G401 (cell line): ENCODE results near the gene PODXL2. TPM values are rescaled to one million over a fixed set of nuclear protein-coding genes. Genes with fewer than 3 reads are reported as not detected.
A peak's percentile ranks its signal among the peaks of the same experiment; 100 is the strongest.
"Not testable (repeated sequence)": the region's sequence is repeated elsewhere in the genome, so short reads cannot be mapped to it uniquely, and the experiment has no call there.

ENCODE experiments used
- DNase-seq: peaks from one replicate; pipeline ENCODE4 v3.0.0-alpha.2; 2015; ENCODE audit warnings: low spot score
- in situ Hi-C: cut with HindIII; loops from 2 replicates; pipeline ENCODE4 v1.10.0; 2016; ENCODE audit warnings: low sequenced_read_pairs, mixed read lengths
- total RNA-seq: library from RNA; depleted of rRNA; stranded (reverse); fragments of >200 nt; shearing (Covaris generic); gene quantifications from 2 replicates; pipeline ENCODE4 v1.2.3, GENCODE V29; 2014

The PODXL2 gene
- total RNA-seq, 1 experiment from 2014 or later, result 66.7 TPM

DNA sequence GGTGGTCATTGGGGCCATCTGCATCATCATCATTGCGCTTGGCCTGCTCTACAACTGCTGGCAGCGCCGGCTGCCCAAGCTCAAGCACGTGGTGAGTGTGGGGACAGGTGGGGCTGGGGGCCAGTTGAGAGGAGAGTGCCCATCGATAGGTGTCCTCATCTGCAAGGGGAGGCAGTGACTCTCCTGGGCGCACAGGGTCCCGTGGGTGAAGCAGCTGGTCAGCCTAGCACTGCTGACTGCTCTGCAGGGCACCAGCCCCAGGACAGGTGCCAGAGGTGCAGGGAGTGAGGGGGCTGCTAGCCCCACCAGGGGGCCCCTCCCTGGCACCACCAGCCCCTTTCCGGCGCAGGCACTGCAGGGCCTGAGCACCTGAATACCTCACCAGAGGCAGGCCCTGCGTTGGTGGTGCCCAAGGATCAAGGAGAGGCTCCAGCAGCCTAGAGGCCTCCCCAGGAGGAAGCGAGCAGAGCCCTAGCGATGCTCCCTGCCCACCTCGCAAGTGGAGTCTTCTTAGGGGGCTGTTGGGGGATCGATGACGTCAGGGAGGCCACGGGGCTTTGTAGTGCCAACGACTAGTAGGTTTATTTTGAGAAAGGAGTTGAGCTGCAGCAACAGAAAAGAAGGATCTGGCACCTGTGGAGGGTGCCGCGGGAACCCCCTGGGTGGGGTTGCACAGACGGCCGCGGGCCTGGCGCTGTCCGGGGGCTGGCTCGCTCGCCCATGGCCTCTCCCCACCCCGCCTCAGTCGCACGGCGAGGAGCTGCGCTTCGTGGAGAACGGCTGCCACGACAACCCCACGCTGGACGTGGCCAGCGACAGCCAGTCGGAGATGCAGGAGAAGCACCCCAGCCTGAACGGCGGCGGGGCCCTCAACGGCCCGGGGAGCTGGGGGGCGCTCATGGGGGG lies 42.8 kb downstream of the PODXL2 start:
- in situ Hi-C loops, result no loop called here
- no peak for DNase-seq

DNA sequence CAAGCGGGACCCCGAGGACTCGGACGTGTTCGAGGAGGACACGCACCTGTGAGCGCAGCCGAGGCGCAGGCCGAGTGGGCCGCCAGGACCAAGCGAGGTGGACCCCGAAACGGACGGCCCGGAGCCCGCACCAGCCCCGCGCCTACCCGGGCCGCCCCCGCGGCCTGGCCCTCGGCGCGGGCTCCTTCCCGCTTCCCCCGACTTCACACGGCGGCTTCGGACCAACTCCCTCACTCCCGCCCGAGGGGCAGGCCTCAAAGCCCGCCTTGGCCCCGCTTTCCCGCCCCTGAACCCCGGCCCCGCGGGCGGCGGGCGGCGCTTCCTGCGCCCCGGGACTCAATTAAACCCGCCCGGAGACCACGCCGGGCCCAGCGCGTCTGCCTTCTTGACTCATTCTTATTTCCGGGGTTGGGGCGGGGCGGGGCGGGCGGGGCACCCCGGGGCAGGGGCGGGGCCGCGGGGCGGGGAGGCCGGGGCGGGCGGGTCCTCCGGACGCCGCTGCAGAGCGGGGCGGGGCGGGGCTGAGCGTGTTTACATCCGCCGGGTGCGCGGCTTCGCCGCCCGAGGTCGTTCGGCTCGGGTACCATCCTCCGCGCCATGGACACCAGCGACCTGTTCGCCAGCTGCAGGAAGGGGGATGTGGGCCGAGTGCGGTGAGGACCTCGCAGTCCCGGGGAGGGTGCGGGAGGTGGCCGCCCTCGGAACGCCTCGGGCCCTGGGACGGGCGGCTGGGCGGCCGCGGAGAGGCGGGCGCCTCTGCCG lies 43.6 kb downstream of the PODXL2 start, which contains the start of gene ABTB1:
TSS of gene ABTB1 (plus strand) at position 524 of the 762 bp plus-strand sequence. CDS start at position 598, 74 bp downstream.
- DNase-seq, result peak; percentile 82
- in situ Hi-C loops, result no loop called here

DNA sequence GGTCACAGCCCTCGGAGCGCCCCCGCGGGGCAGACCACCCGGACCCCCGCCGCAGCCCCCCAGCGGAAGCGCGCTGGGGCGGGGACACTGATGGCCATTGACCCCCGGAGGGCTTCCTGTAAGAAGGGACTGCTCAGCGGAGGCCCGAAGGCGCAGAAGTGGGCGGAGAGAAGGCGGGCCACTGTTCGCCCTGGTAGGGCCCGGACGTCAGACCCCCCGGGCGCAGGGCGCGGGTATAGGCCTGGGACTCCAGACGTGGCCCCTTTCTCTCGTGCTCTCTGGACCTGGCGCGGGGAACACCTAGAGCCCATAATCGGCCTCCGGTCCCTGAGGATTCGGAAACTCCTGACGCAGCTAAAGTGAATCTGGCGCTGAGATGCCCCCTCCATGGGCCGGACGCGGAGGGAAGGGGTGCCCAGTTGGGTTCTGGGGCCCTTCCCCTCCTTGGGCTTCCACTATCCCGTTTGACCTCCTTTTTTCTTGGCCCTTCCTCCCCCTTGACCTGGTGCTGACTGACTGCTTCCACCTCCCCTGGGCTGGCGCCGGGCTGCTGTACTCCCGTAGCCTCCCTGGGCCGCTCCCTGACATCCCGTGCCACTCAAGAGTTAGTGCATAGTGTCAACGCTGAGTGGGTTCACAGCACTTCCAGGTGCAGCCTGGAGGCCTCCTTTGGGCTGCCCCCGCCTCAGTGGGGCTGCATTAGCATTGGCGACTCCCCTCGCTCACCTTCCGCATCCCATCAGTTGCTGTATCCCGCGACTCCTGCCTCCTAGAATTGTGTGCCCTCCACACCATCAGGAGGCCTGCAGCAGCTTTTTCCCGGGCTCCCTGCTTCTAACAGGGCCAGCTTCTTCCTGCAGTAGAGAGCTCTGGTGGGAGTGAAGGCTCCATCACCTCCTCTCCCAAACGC lies 44.5 kb downstream of the PODXL2 start:
- in situ Hi-C loops, result no loop called here
- DNase-seq, result peak; percentile 65

DNA sequence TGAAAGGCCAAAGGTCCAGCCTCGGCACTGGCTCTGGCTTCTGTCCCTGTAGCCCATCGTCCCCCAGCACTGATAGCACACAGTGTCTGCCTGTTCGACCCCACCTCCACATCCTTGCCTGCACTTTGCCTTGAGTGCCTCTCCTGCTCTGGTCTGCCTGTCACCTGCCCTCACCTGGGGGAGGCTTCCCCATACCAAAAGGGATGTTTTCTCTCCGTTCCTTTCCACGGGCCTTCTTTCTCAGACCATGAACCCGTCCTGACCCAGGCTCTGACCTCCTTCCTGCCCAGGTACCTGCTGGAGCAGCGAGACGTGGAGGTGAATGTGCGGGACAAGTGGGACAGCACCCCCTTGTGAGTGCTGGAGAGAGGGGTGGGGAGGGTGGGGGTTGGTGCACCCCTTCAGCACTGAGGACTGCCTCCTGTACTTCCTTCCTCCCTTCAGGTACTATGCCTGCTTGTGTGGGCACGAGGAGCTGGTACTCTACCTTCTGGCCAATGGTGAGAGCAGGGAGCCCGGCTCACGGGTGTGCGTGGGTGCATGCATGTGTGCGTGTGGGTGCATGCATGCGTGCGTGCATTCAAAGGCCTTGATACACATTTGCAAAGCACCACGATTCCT lies 45.2 kb downstream of the PODXL2 start:
- in situ Hi-C loops, result no loop called here

DNA sequence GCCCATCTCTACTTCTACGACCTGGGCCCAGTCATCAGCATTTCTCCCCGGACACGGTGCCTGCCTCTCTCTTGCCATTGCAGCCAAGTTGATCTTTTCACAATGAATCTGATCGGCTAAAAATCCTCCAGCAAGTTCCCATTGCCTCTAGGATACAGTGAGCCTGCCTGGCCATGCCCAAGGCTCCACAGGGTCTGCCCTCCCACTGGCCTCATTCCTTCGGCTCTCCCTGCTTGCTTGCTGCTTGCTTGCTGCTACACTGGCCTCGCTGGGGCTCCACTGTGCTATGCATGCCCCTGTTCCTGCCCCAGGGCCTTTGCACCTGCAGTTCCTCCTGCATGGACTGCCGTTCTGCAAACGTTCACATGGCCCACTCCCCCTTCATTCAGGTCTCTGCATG lies 45.8 kb downstream of the PODXL2 start:
- in situ Hi-C loops, result no loop called here
- no peak for DNase-seq

More for the DNA sequence above, 45.2 kb downstream of the PODXL2 start:
- no peak for DNase-seq

DNA sequence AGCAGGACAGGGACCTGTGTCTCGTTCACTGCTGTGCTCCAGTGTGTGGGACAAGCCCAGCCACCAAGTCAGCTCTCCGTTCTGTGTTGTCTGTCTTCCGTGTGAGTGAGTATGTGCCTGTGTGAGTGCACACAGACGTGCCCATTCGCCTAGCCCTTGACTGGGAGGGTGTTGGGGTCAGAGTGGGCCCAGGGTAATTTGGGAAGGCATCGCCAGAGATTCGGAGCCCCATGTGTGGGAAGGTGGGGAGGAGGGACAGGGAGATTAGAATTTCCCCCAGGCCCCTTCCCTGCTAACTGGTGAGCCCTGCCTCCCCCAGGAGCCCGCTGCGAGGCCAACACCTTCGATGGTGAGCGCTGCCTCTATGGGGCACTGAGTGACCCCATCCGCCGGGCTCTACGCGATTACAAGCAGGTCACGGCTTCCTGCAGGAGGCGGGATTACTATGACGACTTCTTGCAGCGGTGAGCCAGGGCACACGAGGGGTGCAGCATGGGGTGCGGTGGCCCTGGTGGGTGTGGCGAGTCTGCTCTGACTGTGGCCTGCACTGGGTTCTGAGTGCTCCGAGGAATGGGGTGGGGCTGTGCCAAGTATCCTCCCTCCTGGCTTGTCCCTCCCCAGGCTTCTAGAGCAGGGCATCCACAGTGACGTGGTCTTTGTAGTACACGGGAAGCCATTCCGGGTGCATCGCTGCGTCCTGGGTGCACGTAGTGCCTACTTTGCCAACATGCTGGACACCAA lies 46.8 kb downstream of the PODXL2 start:
- in situ Hi-C loops, result no loop called here
- DNase-seq, result no peak

DNA sequence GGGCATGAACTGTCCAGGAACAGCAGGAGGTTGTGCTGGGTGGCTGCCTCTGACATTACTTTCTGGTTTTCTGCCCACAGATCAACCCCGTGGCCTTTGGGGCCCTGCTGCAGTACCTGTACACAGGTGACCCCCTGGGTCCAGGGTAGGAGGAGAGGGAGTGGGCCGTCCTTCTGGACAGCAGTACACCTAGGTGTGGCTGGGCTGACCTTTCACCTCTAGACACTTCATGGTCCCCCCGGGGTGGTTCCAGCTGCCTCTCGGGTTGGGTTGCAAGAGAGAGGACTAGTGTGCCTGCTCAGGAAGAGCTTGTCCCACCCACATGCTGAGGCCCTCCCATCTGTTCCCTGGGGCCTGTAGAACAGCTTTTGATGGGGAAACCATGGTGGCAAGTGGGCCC lies 47.5 kb downstream of the PODXL2 start:
- in situ Hi-C loops, result no loop called here
- DNase-seq, result no peak

DNA sequence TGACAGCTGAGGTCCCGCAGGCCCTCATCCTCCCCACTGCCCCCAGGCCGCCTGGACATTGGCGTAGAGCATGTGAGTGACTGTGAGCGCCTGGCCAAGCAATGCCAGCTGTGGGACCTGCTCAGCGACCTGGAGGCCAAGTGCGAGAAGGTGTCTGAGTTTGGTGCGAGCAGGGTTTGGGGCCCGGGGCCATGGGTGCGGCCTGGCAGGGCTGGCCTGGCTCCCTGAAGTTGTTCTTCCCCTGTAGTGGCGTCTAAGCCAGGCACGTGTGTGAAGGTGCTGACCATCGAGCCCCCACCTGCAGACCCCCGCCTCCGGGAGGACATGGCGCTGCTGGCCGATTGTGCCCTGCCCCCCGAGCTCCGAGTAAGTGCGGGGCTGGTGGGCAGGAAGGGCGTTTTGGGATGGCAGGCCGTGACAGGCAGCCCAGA lies 48.0 kb downstream of the PODXL2 start:
- in situ Hi-C loops, result no loop called here
- DNase-seq, result no peak

DNA sequence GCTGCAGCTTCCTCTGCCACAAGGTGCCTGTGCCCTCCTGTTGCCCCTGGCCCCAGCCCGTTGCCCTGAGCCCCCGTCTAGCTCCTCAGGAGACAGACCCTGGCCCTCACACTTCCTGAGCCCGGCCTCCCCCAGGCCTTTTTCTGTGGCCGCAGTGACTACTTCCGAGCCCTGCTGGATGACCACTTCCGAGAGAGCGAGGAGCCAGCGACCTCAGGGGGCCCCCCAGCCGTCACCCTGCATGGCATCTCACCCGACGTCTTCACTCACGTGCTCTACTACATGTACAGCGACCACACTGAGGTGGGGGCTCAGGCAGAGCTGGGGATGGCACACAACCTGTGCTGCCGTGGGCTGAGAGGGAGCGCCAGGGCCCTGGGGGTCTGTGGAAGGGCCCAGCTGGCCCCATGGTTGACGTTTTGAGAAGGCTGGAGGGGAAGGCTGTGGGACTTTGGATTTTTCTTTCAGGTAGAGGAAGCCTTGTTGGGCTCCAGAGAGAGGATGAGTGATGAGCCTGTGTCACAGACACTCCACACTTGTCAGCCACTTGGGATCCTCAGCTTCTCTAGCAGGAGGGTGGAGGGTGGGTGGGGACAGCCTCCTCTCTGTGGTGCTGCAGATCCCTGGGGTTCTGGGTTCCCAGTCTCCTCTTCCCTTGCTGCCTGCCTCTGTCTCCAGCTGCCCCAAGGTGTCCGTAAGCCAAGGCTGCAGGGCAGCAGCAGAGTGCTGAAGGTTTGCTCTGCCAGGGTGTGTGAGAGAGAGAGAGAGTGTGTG lies 48.7 kb downstream of the PODXL2 start:
- in situ Hi-C loops, result no loop called here
- DNase-seq, result no peak

DNA sequence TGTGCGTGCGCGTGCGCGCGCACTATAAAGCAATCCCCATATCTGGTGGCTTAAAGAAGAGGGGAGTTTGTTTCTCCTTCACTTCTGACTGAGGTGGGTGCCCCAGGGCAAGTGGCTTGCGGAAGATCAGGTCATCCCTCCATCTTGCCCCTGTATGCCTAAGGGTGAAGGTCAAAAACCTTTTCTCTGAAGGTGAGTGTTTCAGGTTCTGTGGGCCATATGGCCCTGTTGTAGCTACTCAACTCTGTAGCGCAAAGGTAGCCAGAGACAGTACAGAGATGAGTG lies 49.3 kb downstream of the PODXL2 start:
- no peak for DNase-seq
- in situ Hi-C loops, result no loop called here

DNA sequence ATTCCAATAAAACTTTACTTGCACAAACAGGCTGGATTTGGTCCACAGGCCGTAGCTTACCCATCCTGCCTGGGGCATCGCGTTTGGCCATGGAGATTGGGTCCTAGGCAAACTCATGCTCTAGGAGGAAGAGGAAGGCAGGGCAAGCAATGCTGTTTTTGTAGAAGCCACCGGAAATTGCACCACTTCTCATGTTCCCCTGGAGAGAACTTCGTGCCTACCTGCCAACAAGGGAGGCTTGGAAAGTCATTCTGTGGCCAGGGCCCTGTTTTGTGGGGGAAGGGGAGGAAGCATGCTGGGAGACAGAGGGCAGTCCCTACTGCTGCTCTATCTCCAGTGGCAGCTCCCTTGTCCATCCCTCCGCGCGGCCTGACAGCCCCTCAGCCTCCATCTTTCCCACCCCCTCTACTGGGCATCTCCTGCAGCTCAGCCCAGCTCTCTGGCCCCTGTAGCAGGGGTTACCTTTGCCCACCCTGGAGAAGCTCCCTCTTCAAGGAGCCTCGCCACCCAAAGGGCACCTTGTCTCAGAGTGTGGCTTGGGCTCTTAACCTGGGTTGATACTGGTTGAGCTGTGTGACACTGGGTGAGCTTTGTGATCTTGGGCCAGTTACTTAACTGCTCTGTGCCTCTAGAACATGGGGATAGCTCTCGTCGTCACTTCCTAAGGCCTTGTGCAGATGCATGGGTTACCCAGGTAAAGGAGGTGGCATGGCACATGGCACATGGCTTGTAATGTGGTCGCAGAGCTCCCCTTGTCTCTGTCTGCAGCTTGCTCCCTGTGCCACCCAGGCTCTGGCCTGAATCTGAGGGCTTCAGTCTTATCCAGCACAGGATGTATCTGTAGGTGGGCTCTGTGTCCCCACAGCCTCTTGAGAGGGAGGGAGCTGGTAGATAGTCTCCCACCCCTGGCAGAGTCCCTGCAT lies 49.9 kb downstream of the PODXL2 start:
- in situ Hi-C loops, result no loop called here
- no peak for DNase-seq

DNA sequence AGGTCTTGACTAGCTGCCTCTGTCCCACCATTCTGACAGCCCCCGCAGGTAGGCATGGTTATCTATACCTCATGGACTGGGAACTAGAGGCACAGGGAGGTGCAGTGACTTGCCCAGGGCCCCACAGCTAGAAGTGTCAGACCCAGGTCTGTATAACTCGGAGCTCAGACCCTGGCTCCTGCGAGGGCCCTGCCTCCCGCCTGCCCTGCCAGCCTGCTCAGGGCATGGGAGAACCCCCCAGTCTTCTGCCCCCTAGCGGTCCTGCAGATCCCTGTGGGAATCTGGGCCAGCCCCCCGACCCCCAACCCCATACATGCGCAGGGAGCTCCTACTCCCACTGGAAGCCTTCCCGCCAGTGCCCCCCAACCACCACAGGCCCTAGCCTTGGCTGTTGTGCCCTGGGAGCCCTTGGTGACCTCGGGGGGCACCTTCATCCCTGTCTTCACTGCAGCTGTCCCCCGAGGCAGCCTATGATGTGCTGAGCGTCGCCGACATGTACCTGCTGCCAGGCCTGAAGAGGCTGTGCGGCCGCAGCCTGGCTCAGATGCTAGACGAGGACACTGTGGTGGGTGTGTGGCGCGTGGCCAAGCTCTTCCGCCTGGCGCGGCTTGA lies 50.7 kb downstream of the PODXL2 start:
- DNase-seq, result no peak
- in situ Hi-C loops, result no loop called here

DNA sequence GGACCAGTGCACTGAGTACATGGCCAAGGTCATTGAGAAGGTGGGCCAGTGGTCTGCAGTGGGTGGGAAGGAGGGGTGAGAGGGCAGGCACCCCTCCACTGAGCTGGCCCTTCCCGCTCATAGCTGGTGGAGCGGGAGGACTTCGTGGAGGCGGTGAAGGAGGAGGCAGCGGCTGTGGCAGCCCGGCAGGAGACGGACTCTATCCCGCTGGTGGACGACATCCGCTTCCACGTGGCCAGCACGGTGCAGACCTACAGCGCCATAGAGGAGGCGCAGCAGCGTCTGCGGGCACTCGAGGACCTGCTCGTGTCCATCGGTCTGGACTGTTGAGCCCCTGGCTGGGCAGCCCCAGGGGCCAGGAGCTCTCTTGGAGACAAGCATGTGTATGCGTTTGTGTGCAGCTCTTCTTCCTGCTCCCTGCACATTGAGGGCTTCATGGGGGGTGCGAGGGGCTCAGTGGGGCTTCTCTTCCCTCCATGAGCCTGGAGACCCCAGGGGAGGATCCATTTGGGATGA lies 51.2 kb downstream of the PODXL2 start:
- in situ Hi-C loops, result no loop called here
- DNase-seq, result no peak

DNA sequence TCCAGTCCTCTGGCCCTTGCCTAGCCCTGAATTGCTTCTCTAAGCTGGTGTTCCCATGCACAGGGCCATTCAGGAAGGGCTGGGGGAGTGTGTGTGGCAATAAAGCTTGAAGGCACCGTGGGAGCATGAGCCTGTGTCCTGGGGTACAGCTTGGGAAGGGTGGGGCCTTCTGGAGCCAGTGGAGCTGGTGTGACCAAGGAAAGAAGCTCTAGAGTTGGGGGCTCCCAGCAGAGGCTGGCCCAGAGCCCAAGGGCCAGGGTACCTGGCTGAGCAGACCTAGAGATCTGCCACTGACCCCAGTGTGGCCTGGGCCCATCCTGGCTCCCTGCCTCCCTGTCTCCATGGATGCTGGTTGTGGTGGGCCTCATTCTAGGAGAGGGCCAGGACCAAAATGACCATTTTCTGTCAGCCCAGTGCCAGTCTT lies 51.8 kb downstream of the PODXL2 start:
- no peak for DNase-seq
- in situ Hi-C loops, result no loop called here

DNA sequence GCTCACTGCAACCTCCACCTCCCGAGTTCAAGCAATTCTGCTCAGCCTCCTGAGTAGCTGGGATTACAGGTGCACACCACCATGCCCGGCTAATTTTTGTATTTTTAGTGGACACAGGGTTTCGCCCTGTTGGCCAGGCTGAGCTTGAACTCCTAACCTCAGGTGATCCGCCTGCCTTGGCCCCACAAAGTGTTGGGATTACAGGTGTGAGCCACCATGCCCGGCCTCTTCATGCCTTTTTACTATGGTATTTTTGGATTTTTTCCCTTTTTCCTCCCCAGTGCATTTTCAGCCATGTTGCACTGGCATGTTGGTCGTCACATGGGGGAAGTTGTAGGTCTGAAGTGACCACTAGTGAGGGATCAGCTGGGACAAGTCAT lies 53.2 kb downstream of the PODXL2 start:
- DNase-seq, in situ Hi-C loops: not testable (repeated sequence)

DNA sequence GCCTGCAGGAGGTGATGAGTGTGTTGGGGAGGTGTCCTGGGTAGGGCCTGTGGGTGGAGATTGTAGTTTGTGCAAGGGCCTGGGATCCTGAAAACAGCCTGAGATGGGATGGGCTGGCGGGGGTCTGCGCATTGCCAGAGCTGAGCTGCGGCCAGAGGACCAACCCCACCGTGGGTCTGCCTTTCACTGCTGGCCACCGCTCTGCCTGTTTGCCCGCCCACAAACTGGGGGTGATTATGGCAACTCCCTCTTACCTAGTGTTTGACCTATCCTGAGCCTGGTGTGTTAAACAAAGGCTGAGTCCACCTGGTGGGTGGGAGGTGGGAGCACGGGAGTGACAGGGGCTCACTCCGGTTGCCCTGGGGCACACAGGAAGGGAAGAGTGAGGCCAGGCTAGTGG lies 53.6 kb downstream of the PODXL2 start:
- in situ Hi-C loops, result no loop called here
- no peak for DNase-seq
